HUES48 (cell line): Measurements from ENCODE around the gene KAZN.

Experiments used
- H3K27ac ChIP-seq: one replicate; pipeline ENCODE4 v1.7.0; 2013; ENCODE audit warnings: low read depth, low read length, inconsistent platforms
- H3K27me3 ChIP-seq: 2 replicates; pipeline ENCODE4 v1.6.1; 2013; ENCODE audit warnings: mild to moderate bottlenecking, low read length; ENCODE audit not compliant: control insufficient read depth, insufficient read depth
- H3K36me3 ChIP-seq: 2 replicates; pipeline ENCODE4 v1.6.1; 2013; ENCODE audit warnings: low read length; ENCODE audit not compliant: control insufficient read depth, insufficient read depth
- H3K4me1 ChIP-seq: 2 replicates; pipeline ENCODE4 v1.6.1; 2013; ENCODE audit warnings: mild to moderate bottlenecking, low read length; ENCODE audit not compliant: control insufficient read depth, insufficient read depth
- H3K4me3 ChIP-seq: 2 replicates; pipeline ENCODE4 v1.5.1; 2013; ENCODE audit warnings: mild to moderate bottlenecking, low read depth, low read length
- H3K9ac ChIP-seq: 2 replicates; pipeline ENCODE4 v1.6.1; 2013; ENCODE audit warnings: mild to moderate bottlenecking, low read depth, low read length, moderate library complexity
- H3K9me3 ChIP-seq: 2 replicates; pipeline ENCODE4 v1.6.1; 2013; ENCODE audit warnings: low read length; ENCODE audit not compliant: control insufficient read depth, insufficient read depth

Gene KAZN

GRCh38 chr1:14811573-14811972 is 213.1 kb downstream of the KAZN start:
- H3K36me3 ChIP-seq: no peaks in the 10 kb centered on the region

GRCh38 chr1:14812189-14812588 is 213.7 kb downstream of the KAZN start:
- Histone ChIP-seq H3K27me3 (no peaks in the 10 kb centered on the region), H3K4me1 (no peaks in the 10 kb centered on the region), H3K4me3 (no peak overlapping the region), H3K36me3 (no peaks in the 10 kb centered on the region), H3K27ac (no peak overlapping the region), H3K9me3 (0 out of 2 replicates have a peak, but pooled peaks cover 1% of the 10 kb centered on the region), H3K9ac (no peak overlapping the region)

More at GRCh38 chr1:14811573-14811972, 213.1 kb downstream of the KAZN start:
- H3K4me3 ChIP-seq: no peak overlapping the region
- H3K9ac ChIP-seq: no peak overlapping the region
- no peak overlapping the region for H3K27ac ChIP-seq
- peaks cover 8% of the 10 kb centered on the region; the same call in 1 of the 2 replicates for H3K9me3 ChIP-seq
- H3K27me3 ChIP-seq: no peaks in the 10 kb centered on the region
- H3K4me1 ChIP-seq: no peaks in the 10 kb centered on the region

- no peaks in the 10 kb centered on the region for H3K4me1 ChIP-seq
These were observed 216.8 kb downstream of the KAZN start for GRCh38 chr1:14815175-14815877.

GRCh38 chr1:14817223-14818170 is 219.0 kb downstream of the KAZN start:
- no peaks in the 10 kb centered on the region for H3K36me3 ChIP-seq
- H3K9me3 ChIP-seq: no peaks in the 10 kb centered on the region
- no peaks in the 10 kb centered on the region for H3K27me3 ChIP-seq
- no peak overlapping the region for H3K4me3 ChIP-seq
- H3K27ac ChIP-seq: no peak overlapping the region
- H3K4me1 ChIP-seq: no peaks in the 10 kb centered on the region
- no peak overlapping the region for H3K9ac ChIP-seq

More at GRCh38 chr1:14815175-14815877, 216.8 kb downstream of the KAZN start:
- H3K27me3 ChIP-seq: no peaks in the 10 kb centered on the region
- H3K9ac ChIP-seq: no peak overlapping the region
- H3K4me3 ChIP-seq: no peak overlapping the region
- H3K27ac ChIP-seq: no peak overlapping the region
- H3K36me3 ChIP-seq: no peaks in the 10 kb centered on the region
- H3K9me3 ChIP-seq: no peaks in the 10 kb centered on the region

GRCh38 chr1:14820295-14821085 is 222.0 kb downstream of the KAZN start:
- Histone ChIP-seq H3K27ac (no peak overlapping the region), H3K9me3 (no peaks in the 10 kb centered on the region), H3K4me3 (no peak overlapping the region), H3K36me3 (no peaks in the 10 kb centered on the region), H3K27me3 (no peaks in the 10 kb centered on the region), H3K4me1 (no peaks in the 10 kb centered on the region), H3K9ac (no peak overlapping the region)

GRCh38 chr1:14822493-14822892 is 224.0 kb downstream of the KAZN start:
- Histone ChIP-seq H3K36me3 (no peaks in the 10 kb centered on the region), H3K27ac (no peak overlapping the region), H3K9me3 (no peaks in the 10 kb centered on the region), H3K4me1 (0 out of 2 replicates have a peak, but pooled peaks cover 4% of the 10 kb centered on the region), H3K4me3 (no peak overlapping the region), H3K9ac (no peak overlapping the region), H3K27me3 (no peaks in the 10 kb centered on the region)

GRCh38 chr1:14822996-14823395 is 224.5 kb downstream of the KAZN start:
- Histone ChIP-seq H3K9me3 (no peaks in the 10 kb centered on the region), H3K4me1 (0 out of 2 replicates have a peak, but pooled peaks cover 4% of the 10 kb centered on the region), H3K9ac (no peak overlapping the region), H3K27ac (no peak overlapping the region), H3K36me3 (no peaks in the 10 kb centered on the region), H3K4me3 (no peak overlapping the region), H3K27me3 (no peaks in the 10 kb centered on the region)

GRCh38 chr1:14824314-14824915 is 225.9 kb downstream of the KAZN start:
- no peak overlapping the region for H3K27ac ChIP-seq

GRCh38 chr1:14825396-14825795 is 226.9 kb downstream of the KAZN start:
- Histone ChIP-seq H3K4me1 (0 out of 2 replicates have a peak, but pooled peaks cover 4% of the 10 kb centered on the region), H3K27ac (no peak overlapping the region), H3K9me3 (no peaks in the 10 kb centered on the region), H3K36me3 (no peaks in the 10 kb centered on the region), H3K9ac (no peak overlapping the region), H3K4me3 (no peak overlapping the region), H3K27me3 (no peaks in the 10 kb centered on the region)

More at GRCh38 chr1:14824314-14824915, 225.9 kb downstream of the KAZN start:
- H3K9me3 ChIP-seq: no peaks in the 10 kb centered on the region
- H3K4me1 ChIP-seq: 0 out of 2 replicates have a peak, but pooled peaks cover 4% of the 10 kb centered on the region
- no peaks in the 10 kb centered on the region for H3K36me3 ChIP-seq
- no peaks in the 10 kb centered on the region for H3K27me3 ChIP-seq
- no peak overlapping the region for H3K4me3 ChIP-seq
- H3K9ac ChIP-seq: no peak overlapping the region

- no peaks in the 10 kb centered on the region for H3K36me3 ChIP-seq
- 0 out of 2 replicates have a peak, but pooled peaks cover 4% of the 10 kb centered on the region for H3K4me1 ChIP-seq
- H3K27me3 ChIP-seq: no peaks in the 10 kb centered on the region
- no peak overlapping the region for H3K27ac ChIP-seq
- no peaks in the 10 kb centered on the region for H3K9me3 ChIP-seq
- H3K4me3 ChIP-seq: no peak overlapping the region
- H3K9ac ChIP-seq: no peak overlapping the region
These were observed 227.7 kb downstream of the KAZN start for GRCh38 chr1:14826172-14826636.
